ENCODE results near the gene ZGRF1.

GRCh38 chr4:112516066-112516470 lies 120.6 kb downstream of the ZGRF1 start, which contains the start of gene NEUROG2:
- TF ChIP-seq CTCF (IDR thresholded peaks at IDR 0.05) (no peak), EZH2 (IDR thresholded peaks at IDR 0.05; ENCODE audit: borderline replicate concordance, insufficient read depth, low read depth, low read length, poor library complexity, severe bottlenecking) (no peak)

Measured in B cell (primary cell).